ENCODE measurements around the gene HES5. TPM values are rescaled to one million over a fixed set of nuclear protein-coding genes. Genes with fewer than 3 reads are reported as not detected.

The HES5 gene
- polyA plus RNA-seq, 2 of the 4 experiments (the other 2 are of a cell fraction): not detected

DNA sequence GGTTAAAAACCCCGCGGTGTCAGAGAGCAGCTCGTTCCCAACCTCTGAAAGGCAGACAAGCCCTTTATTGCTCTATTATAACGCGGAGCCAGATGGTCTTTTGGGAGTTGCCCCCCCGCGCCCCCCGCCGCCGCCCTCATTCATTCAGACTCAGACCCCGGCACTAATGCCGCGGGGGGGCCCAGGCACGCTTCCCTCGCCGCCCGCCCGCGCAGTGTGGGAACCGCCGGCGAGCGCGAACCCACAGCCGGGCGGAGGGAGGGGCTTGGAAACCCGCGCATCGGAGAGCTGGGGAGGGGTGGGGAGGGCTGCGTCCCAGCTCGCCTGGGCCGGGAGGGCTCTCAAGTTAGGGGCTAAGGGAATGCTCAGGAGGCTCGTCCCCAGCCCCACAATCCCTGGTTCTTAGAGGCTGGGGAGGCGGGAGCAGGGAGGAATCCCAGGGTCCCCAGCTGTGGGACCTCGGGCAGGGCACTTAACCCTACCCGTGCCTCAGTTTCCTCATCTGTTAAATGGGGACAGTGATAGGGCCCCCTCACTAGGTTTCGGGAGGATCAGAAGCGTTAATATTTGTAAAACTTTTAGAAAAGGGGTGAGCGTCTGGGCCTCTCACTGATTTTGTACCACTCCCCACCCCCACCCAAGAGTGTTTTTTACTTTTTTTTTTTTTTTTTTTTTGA is 10.9 kb upstream of the HES5 start:
- Histone ChIP-seq H3K4me2 (no peak overlapping the region), H3K27ac (no peak overlapping the region), H3K4me3 (no peak overlapping the region), H3K9me3 (no peaks in the 10 kb centered on the region), H3K4me1 (peaks cover 27% of the 10 kb centered on the region)
- TF ChIP-seq, protein P1, sequence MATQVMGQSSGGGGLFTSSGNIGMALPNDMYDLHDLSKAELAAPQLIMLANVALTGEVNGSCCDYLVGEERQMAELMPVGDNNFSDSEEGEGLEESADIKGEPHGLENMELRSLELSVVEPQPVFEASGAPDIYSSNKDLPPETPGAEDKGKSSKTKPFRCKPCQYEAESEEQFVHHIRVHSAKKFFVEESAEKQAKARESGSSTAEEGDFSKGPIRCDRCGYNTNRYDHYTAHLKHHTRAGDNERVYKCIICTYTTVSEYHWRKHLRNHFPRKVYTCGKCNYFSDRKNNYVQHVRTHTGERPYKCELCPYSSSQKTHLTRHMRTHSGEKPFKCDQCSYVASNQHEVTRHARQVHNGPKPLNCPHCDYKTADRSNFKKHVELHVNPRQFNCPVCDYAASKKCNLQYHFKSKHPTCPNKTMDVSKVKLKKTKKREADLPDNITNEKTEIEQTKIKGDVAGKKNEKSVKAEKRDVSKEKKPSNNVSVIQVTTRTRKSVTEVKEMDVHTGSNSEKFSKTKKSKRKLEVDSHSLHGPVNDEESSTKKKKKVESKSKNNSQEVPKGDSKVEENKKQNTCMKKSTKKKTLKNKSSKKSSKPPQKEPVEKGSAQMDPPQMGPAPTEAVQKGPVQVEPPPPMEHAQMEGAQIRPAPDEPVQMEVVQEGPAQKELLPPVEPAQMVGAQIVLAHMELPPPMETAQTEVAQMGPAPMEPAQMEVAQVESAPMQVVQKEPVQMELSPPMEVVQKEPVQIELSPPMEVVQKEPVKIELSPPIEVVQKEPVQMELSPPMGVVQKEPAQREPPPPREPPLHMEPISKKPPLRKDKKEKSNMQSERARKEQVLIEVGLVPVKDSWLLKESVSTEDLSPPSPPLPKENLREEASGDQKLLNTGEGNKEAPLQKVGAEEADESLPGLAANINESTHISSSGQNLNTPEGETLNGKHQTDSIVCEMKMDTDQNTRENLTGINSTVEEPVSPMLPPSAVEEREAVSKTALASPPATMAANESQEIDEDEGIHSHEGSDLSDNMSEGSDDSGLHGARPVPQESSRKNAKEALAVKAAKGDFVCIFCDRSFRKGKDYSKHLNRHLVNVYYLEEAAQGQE (IDR thresholded peaks at IDR 0.05): no peak
- TF ChIP-seq EP300 (IDR thresholded peaks at IDR 0.05): no peak
- TF ChIP-seq, protein P2, sequence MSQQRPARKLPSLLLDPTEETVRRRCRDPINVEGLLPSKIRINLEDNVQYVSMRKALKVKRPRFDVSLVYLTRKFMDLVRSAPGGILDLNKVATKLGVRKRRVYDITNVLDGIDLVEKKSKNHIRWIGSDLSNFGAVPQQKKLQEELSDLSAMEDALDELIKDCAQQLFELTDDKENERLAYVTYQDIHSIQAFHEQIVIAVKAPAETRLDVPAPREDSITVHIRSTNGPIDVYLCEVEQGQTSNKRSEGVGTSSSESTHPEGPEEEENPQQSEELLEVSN (IDR thresholded peaks at IDR 0.05; ENCODE audit: borderline replicate concordance, low read depth): no peak
- TF ChIP-seq ESRRA (IDR thresholded peaks at IDR 0.05; ENCODE audit: borderline replicate concordance, low read length): no peak
- TF ChIP-seq, protein P3, sequence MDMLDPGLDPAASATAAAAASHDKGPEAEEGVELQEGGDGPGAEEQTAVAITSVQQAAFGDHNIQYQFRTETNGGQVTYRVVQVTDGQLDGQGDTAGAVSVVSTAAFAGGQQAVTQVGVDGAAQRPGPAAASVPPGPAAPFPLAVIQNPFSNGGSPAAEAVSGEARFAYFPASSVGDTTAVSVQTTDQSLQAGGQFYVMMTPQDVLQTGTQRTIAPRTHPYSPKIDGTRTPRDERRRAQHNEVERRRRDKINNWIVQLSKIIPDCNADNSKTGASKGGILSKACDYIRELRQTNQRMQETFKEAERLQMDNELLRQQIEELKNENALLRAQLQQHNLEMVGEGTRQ (IDR thresholded peaks at IDR 0.05): no peak
- no peak for TF ChIP-seq HOXB5 (CRISPR knock-in tag; IDR thresholded peaks at IDR 0.05)
- TF ChIP-seq KDM1A (IDR thresholded peaks at IDR 0.05; ENCODE audit: low read depth): no peak
- no peak for TF ChIP-seq SMC3 (IDR thresholded peaks at IDR 0.05)
- TF ChIP-seq CHD2 (IDR thresholded peaks at IDR 0.05; ENCODE audit: low read length, partially characterized antibody): no peak
- no peak for TF ChIP-seq TP53 (CRISPR knock-in tag; IDR thresholded peaks at IDR 0.05)
- TF ChIP-seq RNF2 (IDR thresholded peaks at IDR 0.05; ENCODE audit: borderline replicate concordance, low read depth): no peak
- WGBS (ENCODE audit: missing lambda C conversion rate): 82% methylated on average over 10 of the region's 39 CpGs
- CTCF ChIA-PET: no interaction called here
- DNase-seq (ENCODE audit: low read depth in 1 of 2, low spot score in 1 of 2) (no peak), FAIRE-seq (no peak), ATAC-seq (no peak)
- POLR2A ChIA-PET: no interaction called here

DNA sequence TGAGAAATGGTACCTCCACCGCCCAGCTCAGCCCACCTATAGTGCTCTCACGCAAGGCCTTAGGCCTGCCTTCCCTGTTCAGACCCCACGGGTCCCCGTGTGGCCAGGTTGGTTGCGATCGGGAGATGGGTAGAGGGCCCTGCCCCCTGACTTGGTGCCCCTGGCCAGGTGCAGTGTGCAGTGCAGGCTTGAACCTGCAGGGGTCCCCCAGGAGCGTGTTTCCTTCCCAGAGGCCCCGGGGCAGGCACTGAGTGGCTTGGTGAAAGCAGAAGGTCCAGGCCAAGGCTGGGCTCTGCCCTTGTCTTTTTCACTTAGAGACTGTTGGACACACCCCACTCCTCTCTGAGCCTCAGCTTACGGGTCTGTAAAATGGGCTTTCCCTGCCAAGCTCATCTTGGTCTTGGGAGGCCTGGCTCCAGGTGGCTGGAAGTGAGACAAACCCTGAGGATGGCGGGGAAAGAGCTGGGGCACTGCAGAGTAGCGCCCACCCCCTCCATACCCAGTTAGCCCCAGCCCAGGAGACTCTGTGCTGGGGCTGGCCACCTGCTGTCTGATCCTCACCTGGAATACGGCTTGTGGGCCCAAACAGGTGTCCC is 9.3 kb upstream of the HES5 start:
- peaks cover 27% of the 10 kb centered on the region for H3K4me1 ChIP-seq
- FAIRE-seq (no peak), ATAC-seq (peak in 1 of 2 experiments; percentile 74; a peak in 3 of 6 replicates), DNase-seq (ENCODE audit: low read depth in 1 of 2, low spot score in 1 of 2) (no peak)
- no peak overlapping the region for H3K4me3 ChIP-seq
- WGBS (ENCODE audit: missing lambda C conversion rate): 72% methylated on average over 5 of the region's 12 CpGs
- no peaks in the 10 kb centered on the region for H3K9me3 ChIP-seq
- H3K4me2 ChIP-seq: no peak overlapping the region
- POLR2A ChIA-PET: no interaction called here
- no peak for TF ChIP-seq TP53 (CRISPR knock-in tag; IDR thresholded peaks at IDR 0.05)
- TF ChIP-seq, protein P3 (IDR thresholded peaks at IDR 0.05): no peak
- TF ChIP-seq, protein P4, sequence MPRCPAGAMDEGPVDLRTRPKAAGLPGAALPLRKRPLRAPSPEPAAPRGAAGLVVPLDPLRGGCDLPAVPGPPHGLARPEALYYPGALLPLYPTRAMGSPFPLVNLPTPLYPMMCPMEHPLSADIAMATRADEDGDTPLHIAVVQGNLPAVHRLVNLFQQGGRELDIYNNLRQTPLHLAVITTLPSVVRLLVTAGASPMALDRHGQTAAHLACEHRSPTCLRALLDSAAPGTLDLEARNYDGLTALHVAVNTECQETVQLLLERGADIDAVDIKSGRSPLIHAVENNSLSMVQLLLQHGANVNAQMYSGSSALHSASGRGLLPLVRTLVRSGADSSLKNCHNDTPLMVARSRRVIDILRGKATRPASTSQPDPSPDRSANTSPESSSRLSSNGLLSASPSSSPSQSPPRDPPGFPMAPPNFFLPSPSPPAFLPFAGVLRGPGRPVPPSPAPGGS (IDR thresholded peaks at IDR 0.05): no peak
- no peak for TF ChIP-seq HOXA7 (CRISPR knock-in tag; IDR thresholded peaks at IDR 0.05)
- TF ChIP-seq TFCP2L1 (CRISPR knock-in tag; IDR thresholded peaks at IDR 0.05): no peak
- no peak for TF ChIP-seq EHF (CRISPR knock-in tag; IDR thresholded peaks at IDR 0.05)
- no peak for TF ChIP-seq PHF8 (IDR thresholded peaks at IDR 0.05; ENCODE audit: borderline replicate concordance, low read depth)
- TF ChIP-seq NPAS2 (CRISPR knock-in tag; IDR thresholded peaks at IDR 0.05; ENCODE audit: borderline replicate concordance): no peak
- TF ChIP-seq CEBPB (IDR thresholded peaks at IDR 0.05): no peak
- no peak for TF ChIP-seq MAZ (IDR thresholded peaks at IDR 0.05; ENCODE audit: borderline replicate concordance, low read depth, low read length)
- TF ChIP-seq, protein P5, sequence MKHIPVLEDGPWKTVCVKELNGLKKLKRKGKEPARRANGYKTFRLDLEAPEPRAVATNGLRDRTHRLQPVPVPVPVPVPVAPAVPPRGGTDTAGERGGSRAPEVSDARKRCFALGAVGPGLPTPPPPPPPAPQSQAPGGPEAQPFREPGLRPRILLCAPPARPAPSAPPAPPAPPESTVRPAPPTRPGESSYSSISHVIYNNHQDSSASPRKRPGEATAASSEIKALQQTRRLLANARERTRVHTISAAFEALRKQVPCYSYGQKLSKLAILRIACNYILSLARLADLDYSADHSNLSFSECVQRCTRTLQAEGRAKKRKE (CRISPR knock-in tag; IDR thresholded peaks at IDR 0.05; ENCODE audit: low read depth): no peak
- no peak for TF ChIP-seq CHD2 (IDR thresholded peaks at IDR 0.05; ENCODE audit: low read length, partially characterized antibody)
- TF ChIP-seq JUNB (IDR thresholded peaks at IDR 0.05): no peak
- no peak for TF ChIP-seq FOXS1 (CRISPR knock-in tag; IDR thresholded peaks at IDR 0.05)
- TF ChIP-seq ZSCAN20 (CRISPR knock-in tag; IDR thresholded peaks at IDR 0.05): no peak
- CTCF ChIA-PET: no interaction called here
- H3K27ac ChIP-seq: no peak overlapping the region
